SH-SY5Y (cell line): ENCODE measurements around the gene B4GALT5.

Source experiments
- GATA2 ChIP-seq: IDR thresholded peaks from 2 replicates; pipeline ENCODE4 v1.6.1; 2011; ENCODE audit warnings: mild to moderate bottlenecking, low read depth, low read length
- GATA3 ChIP-seq: IDR thresholded peaks from 2 replicates; pipeline ENCODE4 v1.6.1; 2011; ENCODE audit warnings: low read depth, mild to moderate bottlenecking, low read length, moderate library complexity

The B4GALT5 gene

DNA sequence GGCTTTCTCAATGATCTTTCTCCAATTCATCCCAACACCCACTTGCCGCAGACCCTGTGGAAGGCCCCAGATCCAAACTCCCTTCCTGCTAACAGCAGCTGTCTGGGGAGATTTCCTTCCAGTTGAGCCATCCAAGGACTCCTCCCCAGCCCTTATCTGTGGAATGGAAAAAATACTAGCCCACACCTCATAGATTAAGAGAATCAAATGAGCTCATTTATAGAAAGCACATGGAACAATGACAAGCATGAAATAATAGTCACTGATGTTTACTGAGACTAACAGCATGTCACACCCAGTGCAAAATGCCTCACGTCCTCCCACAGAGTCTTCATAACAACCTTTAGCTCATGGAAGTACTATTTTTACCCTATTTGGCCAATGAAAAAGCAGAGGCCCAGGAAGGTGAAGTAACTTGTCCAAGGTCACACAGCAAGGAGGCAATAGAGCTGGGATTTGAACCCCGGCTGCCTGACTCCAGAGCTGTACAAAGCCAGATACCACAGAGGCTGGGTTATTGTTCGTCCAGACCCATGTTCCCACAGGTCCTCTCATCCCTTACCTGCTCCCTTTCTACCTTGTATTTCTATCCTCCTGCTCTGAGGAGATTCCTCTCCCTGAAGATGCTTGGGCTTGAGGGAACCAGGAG, 122.3 kb downstream of the B4GALT5 start:
- TF ChIP-seq GATA2 = no peak
- no peak for TF ChIP-seq GATA3

DNA sequence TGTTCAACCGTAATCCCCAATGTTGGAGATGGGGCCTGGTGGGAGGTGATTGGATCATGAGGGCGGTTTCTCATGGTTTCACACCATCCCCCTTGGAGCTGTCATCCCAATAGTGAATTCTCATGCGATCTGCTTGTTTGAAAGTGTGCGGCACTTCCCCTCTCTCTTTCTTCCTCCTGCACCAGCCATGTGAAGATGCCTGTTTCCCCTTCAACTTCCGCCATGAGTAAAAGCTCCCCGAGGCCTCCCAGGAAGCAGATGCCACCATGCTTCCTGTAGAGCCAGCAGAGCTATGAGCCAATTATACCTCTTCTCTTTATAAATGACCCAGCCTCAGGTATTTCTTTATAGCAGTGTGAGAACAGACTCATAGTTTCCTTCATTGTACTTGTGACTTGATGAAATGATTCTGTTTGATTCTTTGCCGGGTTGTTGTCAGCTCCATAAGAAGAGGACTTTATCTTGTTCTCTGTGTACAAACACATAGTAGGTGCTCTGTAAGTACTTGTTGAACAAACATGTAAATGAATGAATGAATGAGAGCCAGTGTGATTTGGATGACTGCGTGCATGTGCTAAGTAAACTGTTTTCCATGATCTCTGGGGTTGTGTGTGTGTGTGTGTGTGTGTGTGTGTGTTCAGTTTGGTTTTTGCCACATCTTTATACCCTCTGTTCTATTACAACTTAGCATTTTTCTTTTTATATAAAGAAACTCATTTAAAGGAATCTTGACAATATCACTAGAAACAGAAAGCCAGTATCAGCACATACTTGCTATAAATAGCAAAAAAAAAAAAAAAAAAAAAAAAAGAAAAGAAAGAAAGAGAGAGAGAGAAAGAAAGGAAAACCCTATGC, 123.3 kb downstream of the B4GALT5 start:
- TF ChIP-seq GATA2 (no peak), GATA3 (no peak)

DNA sequence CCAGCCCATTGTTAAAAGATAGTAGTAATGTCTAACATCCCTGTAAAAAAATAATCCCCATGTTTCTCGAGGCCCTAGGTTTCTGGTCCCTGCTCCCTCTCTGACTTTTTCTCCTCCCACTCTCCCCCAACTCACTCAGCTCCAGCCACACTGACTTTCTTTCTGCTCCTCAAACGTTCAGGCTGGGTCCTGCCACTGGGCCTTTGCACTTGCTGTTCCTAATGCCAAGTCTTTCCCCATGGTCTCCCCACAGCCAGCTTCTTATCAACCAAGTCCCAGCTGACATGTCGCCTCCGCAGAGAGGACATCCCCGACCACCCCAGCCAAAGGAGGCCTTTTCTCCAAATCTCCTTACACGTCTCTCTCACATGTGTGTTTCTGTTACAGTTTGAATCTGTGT, 123.9 kb downstream of the B4GALT5 start:
- TF ChIP-seq GATA2 (no peak), GATA3 (no peak)

GRCh38 chr20:49587111-49587570, 126.5 kb downstream of the B4GALT5 start:
- TF ChIP-seq GATA2 = no peak
- no peak for TF ChIP-seq GATA3

- TF ChIP-seq GATA2 = no peak
- no peak for TF ChIP-seq GATA3
Measured at GRCh38 chr20:49585585-49586245, 128.0 kb downstream of the B4GALT5 start.

GRCh38 chr20:49584418-49585382, 129.0 kb downstream of the B4GALT5 start:
- TF ChIP-seq GATA3 (no peak), GATA2 (no peak)

- TF ChIP-seq GATA3 (no peak), GATA2 (no peak)
Measured at GRCh38 chr20:49583669-49584417, 129.8 kb downstream of the B4GALT5 start.

GRCh38 chr20:49583343-49583668, 130.4 kb downstream of the B4GALT5 start:
- TF ChIP-seq GATA2 (no peak), GATA3 (no peak)
